GM20000 (cell line): ENCODE data around the gene TMEM108.

ENCODE experiments used
- DNase-seq: peaks from one replicate; pipeline ENCODE4 v3.0.0; 2012; ENCODE audit warnings: low spot score
- TF ChIP-seq, protein P1 (sequence below): IDR thresholded peaks from 2 replicates; pipeline ENCODE4 v1.5.1; 2012; ENCODE audit warnings: mild to moderate bottlenecking, control low read depth; ENCODE audit errors: extremely low read depth, missing control alignments

Gene TMEM108

GRCh38 chr3:133040696-133041523 is 2.7 kb downstream of the TMEM108 start:
- TF ChIP-seq, protein P1, sequence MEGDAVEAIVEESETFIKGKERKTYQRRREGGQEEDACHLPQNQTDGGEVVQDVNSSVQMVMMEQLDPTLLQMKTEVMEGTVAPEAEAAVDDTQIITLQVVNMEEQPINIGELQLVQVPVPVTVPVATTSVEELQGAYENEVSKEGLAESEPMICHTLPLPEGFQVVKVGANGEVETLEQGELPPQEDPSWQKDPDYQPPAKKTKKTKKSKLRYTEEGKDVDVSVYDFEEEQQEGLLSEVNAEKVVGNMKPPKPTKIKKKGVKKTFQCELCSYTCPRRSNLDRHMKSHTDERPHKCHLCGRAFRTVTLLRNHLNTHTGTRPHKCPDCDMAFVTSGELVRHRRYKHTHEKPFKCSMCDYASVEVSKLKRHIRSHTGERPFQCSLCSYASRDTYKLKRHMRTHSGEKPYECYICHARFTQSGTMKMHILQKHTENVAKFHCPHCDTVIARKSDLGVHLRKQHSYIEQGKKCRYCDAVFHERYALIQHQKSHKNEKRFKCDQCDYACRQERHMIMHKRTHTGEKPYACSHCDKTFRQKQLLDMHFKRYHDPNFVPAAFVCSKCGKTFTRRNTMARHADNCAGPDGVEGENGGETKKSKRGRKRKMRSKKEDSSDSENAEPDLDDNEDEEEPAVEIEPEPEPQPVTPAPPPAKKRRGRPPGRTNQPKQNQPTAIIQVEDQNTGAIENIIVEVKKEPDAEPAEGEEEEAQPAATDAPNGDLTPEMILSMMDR: peak; percentile 43
- peak; percentile 74 for DNase-seq

DNA sequence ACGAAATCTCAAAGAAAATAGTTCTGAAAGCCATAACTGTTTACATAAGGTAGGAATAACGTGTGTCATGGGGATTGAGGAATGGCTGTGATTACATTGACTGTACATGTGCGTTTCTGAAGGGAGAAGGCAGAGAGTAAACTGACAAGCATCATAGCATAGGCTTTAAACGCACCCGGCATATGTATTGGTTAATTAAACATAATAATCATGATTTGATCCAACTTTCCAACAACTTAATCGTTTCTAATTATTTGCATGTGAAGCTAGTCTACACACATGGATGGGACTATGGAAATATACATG is 3.3 kb downstream of the TMEM108 start:
- no peak for DNase-seq
- TF ChIP-seq, protein P1: no peak

GRCh38 chr3:133042778-133043177 is 4.6 kb downstream of the TMEM108 start:
- TF ChIP-seq, protein P1: no peak

GRCh38 chr3:133047980-133048379 is 9.8 kb downstream of the TMEM108 start:
- DNase-seq: no peak
- TF ChIP-seq, protein P1: no peak

More at GRCh38 chr3:133042778-133043177, 4.6 kb downstream of the TMEM108 start:
- DNase-seq: no peak

DNA sequence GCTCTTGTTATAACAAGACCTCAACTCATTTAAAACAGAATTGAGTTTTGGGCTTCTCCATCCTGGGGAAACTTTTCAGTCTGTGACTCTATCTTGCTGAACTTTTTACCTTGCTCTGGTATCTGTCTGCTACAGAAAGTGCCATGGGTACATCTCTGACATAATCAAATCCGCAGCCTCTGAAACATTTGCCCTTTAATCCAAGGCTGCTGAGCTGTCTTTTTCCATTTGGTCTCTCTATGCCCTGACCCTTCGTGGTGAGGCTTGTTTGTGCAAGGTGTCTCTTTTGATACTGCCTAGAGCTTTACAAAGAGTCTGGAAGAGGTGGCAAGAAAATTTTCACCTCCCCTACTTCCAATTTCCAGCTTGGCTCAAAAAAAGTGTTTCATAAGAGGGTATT is 11.3 kb downstream of the TMEM108 start:
- DNase-seq: no peak
- TF ChIP-seq, protein P1: no peak

DNA sequence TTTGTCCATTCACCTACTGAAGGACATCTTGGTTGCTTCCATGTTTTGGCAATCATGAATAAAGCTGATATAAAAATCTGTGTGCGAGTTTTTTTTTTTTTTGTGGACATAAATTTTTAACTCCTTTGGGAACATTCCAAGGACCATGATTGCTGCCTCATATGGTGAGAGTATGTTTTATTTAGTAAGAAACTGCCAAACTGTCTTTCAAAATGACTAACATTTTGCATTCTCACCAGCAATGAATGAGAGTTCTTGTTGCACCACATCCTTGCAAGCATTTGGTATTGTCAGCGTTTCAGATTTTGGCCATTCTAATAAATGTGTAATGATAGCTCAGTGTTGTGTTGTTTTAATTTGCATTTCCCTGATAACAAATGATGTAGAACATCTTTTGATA is 12.7 kb downstream of the TMEM108 start:
- no peak for DNase-seq
- TF ChIP-seq, protein P1: no peak

- TF ChIP-seq, protein P1: no peak
- no peak for DNase-seq
Measured at GRCh38 chr3:133053532-133053931, 15.3 kb downstream of the TMEM108 start.
